CD8-positive, alpha-beta memory T cell (primary cell): ENCODE data around the gene FGF4. TPM values are rescaled to one million over a fixed set of nuclear protein-coding genes. Genes with fewer than 3 reads are reported as not detected.

Source experiments
- CTCF ChIA-PET: fragments of 350-600 bp; sonication (Branson Sonifier 250); formaldehyde crosslinking; loops from one replicate; lab custom pipeline; 2021; ENCODE audit warnings: antibody characterized with exemption; lab: Charles Lee
- POLR2A ChIA-PET: fragments of 350-600 bp; sonication (Branson Sonifier 250); formaldehyde crosslinking; loops from one replicate; lab custom pipeline; 2021; ENCODE audit warnings: antibody characterized with exemption; lab: Charles Lee
- DNase-seq, 5 donors: peaks; one replicate each; pipeline versions ENCODE4 v3.0.0 to v3.0.0-alpha.2; 2020 to 2022; ENCODE audit warnings: mixed read lengths in 1 of 5
- H3K27ac ChIP-seq: one replicate; pipeline ENCODE4 v1.7.0; 2013; ENCODE audit warnings: low read depth, mild to moderate bottlenecking, low read length, moderate library complexity
- H3K27me3 ChIP-seq: 2 replicates; pipeline ENCODE4 v1.7.0; 2013; ENCODE audit warnings: low read length, mild to moderate bottlenecking; ENCODE audit not compliant: insufficient read depth, poor library complexity, severe bottlenecking
- H3K36me3 ChIP-seq: 2 replicates; pipeline ENCODE4 v1.7.0; 2013; ENCODE audit warnings: mild to moderate bottlenecking, low read length, moderate library complexity; ENCODE audit not compliant: insufficient read depth
- H3K4me1 ChIP-seq: 2 replicates; pipeline ENCODE4 v1.7.0; 2013; ENCODE audit warnings: mild to moderate bottlenecking, low read length, moderate library complexity; ENCODE audit not compliant: insufficient read depth
- H3K4me3 ChIP-seq: 2 replicates; pipeline ENCODE4 v1.7.0; 2013; ENCODE audit warnings: mild to moderate bottlenecking, low read length
- H3K9me3 ChIP-seq: 2 replicates; pipeline ENCODE4 v1.7.0; 2013; ENCODE audit warnings: mild to moderate bottlenecking, low read length
- H3K27ac Mint-ChIP-seq, 8 donors: one replicate each; pipeline ENCODE4 v1.8.0; 2020 to 2021; ENCODE audit warnings: mixed read lengths in 8 of 8, mild to moderate bottlenecking in 6 of 8, inconsistent platforms in 3 of 8, moderate library complexity in 3 of 8
- H3K27me3 Mint-ChIP-seq, 2 donors: one replicate each; pipeline ENCODE4 v1.8.0; 2020 to 2021; ENCODE audit warnings: mixed read lengths in 2 of 2, mild to moderate bottlenecking in 1 of 2, moderate library complexity in 1 of 2
- H3K36me3 Mint-ChIP-seq, 3 donors: one replicate each; pipeline ENCODE4 v1.8.0; 2020 to 2021; ENCODE audit warnings: mixed read lengths in 3 of 3, inconsistent platforms in 1 of 3, mild to moderate bottlenecking in 1 of 3
- H3K4me1 Mint-ChIP-seq, 3 donors: one replicate each; pipeline ENCODE4 v1.8.0; 2020 to 2021; ENCODE audit warnings: mixed read lengths in 3 of 3, inconsistent platforms in 1 of 3, mild to moderate bottlenecking in 1 of 3
- H3K4me3 Mint-ChIP-seq, 7 donors: one replicate each; pipeline ENCODE4 v1.8.0; 2020 to 2021; ENCODE audit warnings: mixed read lengths in 7 of 7, mild to moderate bottlenecking in 6 of 7, moderate library complexity in 4 of 7, inconsistent platforms in 2 of 7
- H3K9me3 Mint-ChIP-seq, 5 donors: one replicate each; pipeline ENCODE4 v1.8.0; 2020 to 2022; ENCODE audit warnings: mixed read lengths in 5 of 5, mild to moderate bottlenecking in 3 of 5, moderate library complexity in 2 of 5, inconsistent platforms in 1 of 5
- polyA plus RNA-seq: library from polyadenylated mRNA; unstranded; fragments of 300-500 nt; fragmentation: Illumina TruSeq; gene quantifications from one replicate; pipeline ENCODE4 v1.2.3, GENCODE V29; 2021
- total RNA-seq, 2 experiments: library from RNA; stranded (reverse); gene quantifications; one replicate each; pipeline ENCODE4 v1.2.3, GENCODE V29; 2021

The FGF4 gene
- total and polyA plus RNA-seq, 3 experiments from 2014 or later: not detected

DNA sequence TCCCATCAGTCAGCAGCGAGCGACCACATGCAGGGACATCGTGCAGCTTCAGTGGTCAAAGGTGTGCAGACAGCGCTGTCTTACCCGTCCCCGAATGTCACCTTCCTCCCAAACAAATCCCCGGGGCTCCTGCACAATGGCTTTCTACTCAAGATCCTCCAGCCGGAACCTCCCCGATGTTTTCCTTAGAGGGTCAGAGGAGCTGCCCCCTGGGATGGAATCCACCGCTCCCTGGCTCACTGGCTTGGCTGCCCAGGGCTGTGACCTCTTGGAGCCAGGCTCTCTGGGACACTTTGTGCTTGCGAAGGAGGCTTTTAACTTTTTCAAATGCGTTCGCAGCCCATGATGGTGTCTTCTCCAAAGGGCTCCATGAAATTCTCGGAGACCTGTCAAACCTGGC is 54.0 kb downstream of the FGF4 start:
- Histone ChIP-seq H3K4me3 (no peak overlapping the region), H3K36me3 (no peaks in the 10 kb centered on the region), H3K4me1 (no peaks in the 10 kb centered on the region), H3K27ac (no peak overlapping the region), H3K27me3 (peaks cover 9% of the 10 kb centered on the region), H3K9me3 (no peaks in the 10 kb centered on the region)
- ChIA-PET POLR2A (no interaction called here), CTCF (interaction anchor here (0.7 kb wide), 1 partner anchor 236 kb away, joined by 3 read pairs; no protein-coding TSS in a partner anchor)
- Mint-ChIP-seq H3K27me3 (peaks cover 27 to 53% of the 10 kb centered on the region in 2 donors), H3K9me3 (peaks cover 0 to 6% (median 0%) of the 10 kb centered on the region in 5 donors), H3K4me1 (no peaks in the 10 kb centered on the region), H3K4me3 (no peak overlapping the region), H3K36me3 (peaks cover 0 to 2% (median 0%) of the 10 kb centered on the region in 3 donors), H3K27ac (no peak overlapping the region)
- no peak for DNase-seq

Other genes with a start within 250 kb of the FGF4 start
- gene CCND1, start 134.2 kb downstream of the FGF4 start, total RNA-seq: 1 to 10 TPM; 2.8 to 3.8 TPM
- gene CCND1, start 134.2 kb downstream of the FGF4 start, polyA plus RNA-seq: 0.18 TPM
- 10 to 100 TPM; 24.8 to 25.0 TPM for gene LTO1, start 100.0 kb downstream of the FGF4 start, total RNA-seq
- 15.8 TPM for gene LTO1, start 100.0 kb downstream of the FGF4 start, polyA plus RNA-seq
- gene FGF19, start 71.3 kb downstream of the FGF4 start, total RNA-seq: not detected
- not detected for gene FGF19, start 71.3 kb downstream of the FGF4 start, polyA plus RNA-seq
- not detected for gene FGF3, start 44.1 kb upstream of the FGF4 start, total RNA-seq
- gene FGF3, start 44.1 kb upstream of the FGF4 start, polyA plus RNA-seq: not detected